Measurements from ENCODE around the gene CHTOP. TPM values are rescaled to one million over a fixed set of nuclear protein-coding genes. Genes with fewer than 3 reads are reported as not detected.

The CHTOP gene
- total RNA-seq, 2 experiments from 2014 or later = 97.1 to 102 TPM

- POLR2A ChIA-PET = interaction anchor here (1.4 to 2.7 kb wide), 2 partner anchors 45 to 49 kb away, joined by 4 to 12 read pairs; partner anchors contain the start of genes CHTOP and INTS3
- Mint-ChIP-seq H3K27ac (no peak within 1 kb of the TSS), H3K27me3 (peaks cover 62% of the 10 kb centered on the region), H3K9me3 (no peaks in the 10 kb centered on the region), H3K4me1 (ENCODE audit: low read depth) (peaks cover 20% of the 10 kb centered on the region), H3K4me3 (peak within 1 kb of the TSS; percentile 92), H3K36me3 (ENCODE audit: low read depth) (no peaks in the 10 kb centered on the region)
- TF ChIP-seq, protein P1, sequence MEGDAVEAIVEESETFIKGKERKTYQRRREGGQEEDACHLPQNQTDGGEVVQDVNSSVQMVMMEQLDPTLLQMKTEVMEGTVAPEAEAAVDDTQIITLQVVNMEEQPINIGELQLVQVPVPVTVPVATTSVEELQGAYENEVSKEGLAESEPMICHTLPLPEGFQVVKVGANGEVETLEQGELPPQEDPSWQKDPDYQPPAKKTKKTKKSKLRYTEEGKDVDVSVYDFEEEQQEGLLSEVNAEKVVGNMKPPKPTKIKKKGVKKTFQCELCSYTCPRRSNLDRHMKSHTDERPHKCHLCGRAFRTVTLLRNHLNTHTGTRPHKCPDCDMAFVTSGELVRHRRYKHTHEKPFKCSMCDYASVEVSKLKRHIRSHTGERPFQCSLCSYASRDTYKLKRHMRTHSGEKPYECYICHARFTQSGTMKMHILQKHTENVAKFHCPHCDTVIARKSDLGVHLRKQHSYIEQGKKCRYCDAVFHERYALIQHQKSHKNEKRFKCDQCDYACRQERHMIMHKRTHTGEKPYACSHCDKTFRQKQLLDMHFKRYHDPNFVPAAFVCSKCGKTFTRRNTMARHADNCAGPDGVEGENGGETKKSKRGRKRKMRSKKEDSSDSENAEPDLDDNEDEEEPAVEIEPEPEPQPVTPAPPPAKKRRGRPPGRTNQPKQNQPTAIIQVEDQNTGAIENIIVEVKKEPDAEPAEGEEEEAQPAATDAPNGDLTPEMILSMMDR (IDR thresholded peaks at IDR 0.05) = no peak
- CTCF ChIA-PET = interaction anchor here (1.0 to 1.4 kb wide), 3 partner anchors 19 to 146 kb away, joined by 3 to 12 read pairs (median 3); no protein-coding TSS in a partner anchor
- DNase-seq (peak in 7 of 14 experiments; percentile 6 to 58 (median 17)), ATAC-seq (ENCODE audit: poor library complexity) (peak; percentile 51)
- Histone ChIP-seq H3K4me1 (ENCODE audit: insufficient read depth, low read length) (peaks cover 25% of the 10 kb centered on the region), H3K4me3 (ENCODE audit: low read length) (peak within 1 kb of the TSS; percentile 44), H3K9me3 (ENCODE audit: control insufficient read depth in 1 of 2, insufficient read depth in 1 of 2, low read length in 2 of 2) (no peaks in the 10 kb centered on the region), H3K36me3 (ENCODE audit: insufficient read depth, low read length) (no peaks in the 10 kb centered on the region), H3K27me3 (ENCODE audit: control insufficient read depth in 1 of 2, insufficient read depth in 2 of 2, low read length in 2 of 2) (peaks cover 30 to 35% of the 10 kb centered on the region in 2 experiments), H3K27ac (ENCODE audit: low read depth in 1 of 2, low read length in 2 of 2) (no peak within 1 kb of the TSS)
- intact Hi-C loops (cut with DNase I, micrococcal nuclease) = loop anchor here in 1 of 2 experiments (1.0 to 10.0 kb wide), 3 partner anchors 74 to 306 kb away; partner anchors contain the start of gene GATAD2B
Observed at GRCh38 chr1:153678519-153679336, 44.9 kb downstream of the CHTOP start, which contains the start of gene NPR1. Gene NPR1, plus strand, starts transcription at chr1:153678688. Its CDS starts 421 bp downstream, at chr1:153679109.

- intact Hi-C loops (cut with DNase I, micrococcal nuclease) = loop anchor here in 1 of 2 experiments (2.0 to 10.0 kb wide), 2 partner anchors 245 to 305 kb away; partner anchors contain the start of gene GATAD2B
- H3K4me3 Mint-ChIP-seq = peak overlapping the region; percentile 87
- H3K27me3 ChIP-seq (ENCODE audit: control insufficient read depth in 1 of 2, insufficient read depth in 2 of 2, low read length in 2 of 2) = peaks cover 30 to 35% of the 10 kb centered on the region in 2 experiments
- peaks cover 20% of the 10 kb centered on the region for H3K4me1 Mint-ChIP-seq (ENCODE audit: low read depth)
- TF ChIP-seq, protein P1 (IDR thresholded peaks at IDR 0.05) = no peak
- peak in 8 of 14 experiments; percentile 5 to 59 (median 32) for DNase-seq
- H3K9me3 ChIP-seq (ENCODE audit: control insufficient read depth in 1 of 2, insufficient read depth in 1 of 2, low read length in 2 of 2) = no peaks in the 10 kb centered on the region
- no peaks in the 10 kb centered on the region for H3K36me3 Mint-ChIP-seq (ENCODE audit: low read depth)
- no peak overlapping the region for H3K27ac Mint-ChIP-seq
- peak overlapping the region; percentile 44 for H3K4me3 ChIP-seq (ENCODE audit: low read length)
- ATAC-seq (ENCODE audit: poor library complexity) = peak; percentile 73
- H3K4me1 ChIP-seq (ENCODE audit: insufficient read depth, low read length) = peaks cover 25% of the 10 kb centered on the region
- no peaks in the 10 kb centered on the region for H3K9me3 Mint-ChIP-seq
- no peak overlapping the region for H3K27ac ChIP-seq (ENCODE audit: low read depth in 1 of 2, low read length in 2 of 2)
- no peaks in the 10 kb centered on the region for H3K36me3 ChIP-seq (ENCODE audit: insufficient read depth, low read length)
- CTCF ChIA-PET = interaction anchor here (0.6 to 1.7 kb wide), 2 partner anchors 69 to 592 kb away, joined by 4 read pairs; no protein-coding TSS in a partner anchor
- peaks cover 67% of the 10 kb centered on the region for H3K27me3 Mint-ChIP-seq
- POLR2A ChIA-PET = interaction anchor here (2.7 kb wide), 1 partner anchor 45 kb away, joined by 12 read pairs; the partner anchor contains the start of gene CHTOP
Observed at GRCh38 chr1:153679337-153680119, 45.7 kb downstream of the CHTOP start.

- POLR2A ChIA-PET = interaction anchor here (2.7 kb wide), 1 partner anchor 46 kb away, joined by 12 read pairs; the partner anchor contains the start of gene CHTOP
Observed at GRCh38 chr1:153680120-153680403, 46.2 kb downstream of the CHTOP start.

More at GRCh38 chr1:153680120-153680403, 46.2 kb downstream of the CHTOP start:
- CTCF ChIA-PET = interaction anchor here (0.6 to 1.7 kb wide), 2 partner anchors 68 to 591 kb away, joined by 4 read pairs; no protein-coding TSS in a partner anchor
- Histone ChIP-seq H3K27me3 (ENCODE audit: control insufficient read depth in 1 of 2, insufficient read depth in 2 of 2, low read length in 2 of 2) (peaks cover 30 to 37% of the 10 kb centered on the region in 2 experiments), H3K9me3 (ENCODE audit: control insufficient read depth in 1 of 2, insufficient read depth in 1 of 2, low read length in 2 of 2) (no peaks in the 10 kb centered on the region), H3K4me3 (ENCODE audit: low read length) (no peak overlapping the region), H3K4me1 (ENCODE audit: insufficient read depth, low read length) (peaks cover 25% of the 10 kb centered on the region), H3K36me3 (ENCODE audit: insufficient read depth, low read length) (no peaks in the 10 kb centered on the region), H3K27ac (ENCODE audit: low read depth in 1 of 2, low read length in 2 of 2) (no peak overlapping the region)
- DNase-seq (no peak), ATAC-seq (ENCODE audit: poor library complexity) (no peak)
- Mint-ChIP-seq H3K36me3 (ENCODE audit: low read depth) (no peaks in the 10 kb centered on the region), H3K4me1 (ENCODE audit: low read depth) (peaks cover 20% of the 10 kb centered on the region), H3K27me3 (peaks cover 67% of the 10 kb centered on the region), H3K27ac (no peak overlapping the region), H3K9me3 (no peaks in the 10 kb centered on the region), H3K4me3 (peak overlapping the region; percentile 87)
- intact Hi-C loops (cut with DNase I, micrococcal nuclease) = no loop called here
- TF ChIP-seq, protein P1 (IDR thresholded peaks at IDR 0.05) = no peak

Measured in CD4-positive, alpha-beta T cell (primary cell).